SJSA1 (cell line): ENCODE results near the gene PAQR5. TPM values are rescaled to one million over a fixed set of nuclear protein-coding genes. Genes with fewer than 3 reads are reported as not detected.

Experiments
- DNase-seq, 2 experiments: peaks; one replicate each; pipeline ENCODE4 v3.0.0-alpha.2; 2015 to 2020; ENCODE audit warnings: low spot score in 2 of 2, low read depth in 1 of 2
- H3K27ac ChIP-seq: fragments of 250-450 bp; sonication (Bioruptor Pico); 2 replicates; pipeline ENCODE4 v1.5.1; 2020; ENCODE audit warnings: mild to moderate bottlenecking, moderate library complexity
- H3K27me3 ChIP-seq: fragments of 250-450 bp; sonication (Bioruptor Pico); replicated peaks from 2 replicates; pipeline ENCODE4 v1.5.1; 2020; ENCODE audit warnings: mild to moderate bottlenecking, moderate library complexity
- H3K36me3 ChIP-seq: fragments of 250-450 bp; sonication (Bioruptor Pico); 2 replicates; pipeline ENCODE4 v1.5.1; 2020; ENCODE audit warnings: mild to moderate bottlenecking
- H3K4me1 ChIP-seq: fragments of 250-450 bp; sonication (Bioruptor Pico); replicated peaks from 2 replicates; pipeline ENCODE4 v1.6.1; 2021; ENCODE audit warnings: mild to moderate bottlenecking
- H3K4me3 ChIP-seq: fragments of 250-450 bp; sonication (Bioruptor Pico); 2 replicates; pipeline ENCODE4 v1.5.1; 2020; ENCODE audit warnings: mild to moderate bottlenecking
- H3K9me3 ChIP-seq: fragments of 250-450 bp; sonication (Bioruptor Pico); replicated peaks from 2 replicates; pipeline ENCODE4 v1.5.1; 2020; ENCODE audit warnings: mild to moderate bottlenecking
- total RNA-seq: library from RNA; depleted of rRNA; stranded (reverse); fragments of >200 nt; shearing (Covaris generic); gene quantifications from 2 replicates; pipeline ENCODE4 v1.2.3, GENCODE V29; 2014; rRNA removed

Gene PAQR5
- total RNA-seq, 1 experiment from 2014 or later: 10.5 TPM

- H3K4me3 ChIP-seq: peak overlapping the region; percentile 80
- DNase-seq: no peak
- peaks cover 23% of the 10 kb centered on the region for H3K4me1 ChIP-seq
- no peak overlapping the region for H3K27ac ChIP-seq
- H3K36me3 ChIP-seq: peaks cover 57% of the 10 kb centered on the region
- no peaks in the 10 kb centered on the region for H3K9me3 ChIP-seq
- no peaks in the 10 kb centered on the region for H3K27me3 ChIP-seq
Measured at GRCh38 chr15:69454953-69455352, 156.2 kb downstream of the PAQR5 start.

- no peak for DNase-seq
- no peaks in the 10 kb centered on the region for H3K9me3 ChIP-seq
- H3K27me3 ChIP-seq: no peaks in the 10 kb centered on the region
- peaks cover 23% of the 10 kb centered on the region for H3K4me1 ChIP-seq
- peaks cover 57% of the 10 kb centered on the region for H3K36me3 ChIP-seq
- H3K27ac ChIP-seq: no peak overlapping the region
- H3K4me3 ChIP-seq: no peak overlapping the region
Measured at GRCh38 chr15:69456208-69457166, 157.8 kb downstream of the PAQR5 start.

Other genes with a start within 250 kb of the PAQR5 start
- gene GLCE, start 138.3 kb upstream of the PAQR5 start, total RNA-seq: 31.7 and 40.4 TPM in 2 replicates
- 170 and 171 TPM in 2 replicates for gene KIF23, start 115.4 kb downstream of the PAQR5 start, total RNA-seq
- 166 and 176 TPM in 2 replicates for gene RPLP1, start 153.9 kb downstream of the PAQR5 start, total RNA-seq